ENCODE measurements around the gene ETAA1. TPM values are rescaled to one million over a fixed set of nuclear protein-coding genes. Genes with fewer than 3 reads are reported as not detected.

The ETAA1 gene
- total and polyA plus RNA-seq, 2 of the 8 experiments (the other 6 are each of a cell fraction or from before 2014, with no cell fraction given), result 5.9 to 27.1 TPM

DNA sequence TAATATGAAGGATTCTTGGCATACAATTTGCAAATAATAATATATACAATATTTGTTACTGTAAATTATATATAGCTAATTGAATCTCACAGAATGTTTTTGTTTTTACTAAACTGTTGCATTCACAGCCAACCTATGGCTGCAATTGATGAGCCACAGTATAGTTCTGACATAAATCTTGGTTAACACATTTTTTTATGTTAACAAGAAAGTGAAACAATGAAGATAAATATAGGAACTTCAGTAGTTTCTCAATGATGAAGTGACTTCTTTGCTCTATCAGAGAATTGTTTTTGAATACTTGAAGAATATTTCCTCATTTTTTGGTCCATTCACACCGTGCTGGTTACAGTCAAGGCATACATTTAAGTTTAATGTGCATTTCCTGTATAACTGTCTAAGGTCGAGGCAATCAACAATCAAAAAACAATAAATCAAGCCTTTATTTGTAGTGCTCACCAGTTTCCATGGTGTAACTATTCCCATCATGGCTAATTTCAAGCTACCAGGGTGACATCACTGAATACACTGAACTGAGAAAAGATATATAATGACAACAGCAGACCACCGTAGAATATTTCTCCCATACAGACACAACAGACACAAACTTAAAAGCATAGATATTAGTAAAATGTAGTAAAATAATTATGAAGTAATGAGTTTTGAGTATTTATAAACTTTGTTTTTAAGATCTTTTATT is 12.9 kb upstream of the ETAA1 start (continued):
- TF ChIP-seq RNF2 (IDR thresholded peaks at IDR 0.05; ENCODE audit: borderline replicate concordance, low read depth, low read length, missing control alignments, poor library complexity, severe bottlenecking) (no peak), TEAD4 (IDR thresholded peaks at IDR 0.05; ENCODE audit: low read depth, low read length) (no peak), MAFK (IDR thresholded peaks at IDR 0.05; ENCODE audit: low read depth, low read length) (no peak), CBX8 (IDR thresholded peaks at IDR 0.05; ENCODE audit: borderline replicate concordance, low read depth, low read length) (no peak), POU5F1 (IDR thresholded peaks at IDR 0.05; ENCODE audit: low read depth, low read length) (no peak), CEBPB (IDR thresholded peaks at IDR 0.05; ENCODE audit: low read depth, low read length) (no peak), SIN3A (conservative IDR thresholded peaks at IDR 0.05 in 1 of 2, IDR thresholded peaks at IDR 0.05 in 1 of 2; ENCODE audit: low read depth in 1 of 2, low read length in 2 of 2) (no peak)

Measured in H1 (cell line).